ENCODE results near the gene MTMR11. TPM values are rescaled to one million over a fixed set of nuclear protein-coding genes. Genes with fewer than 3 reads are reported as not detected.

MTMR11 gene
- total and polyA plus RNA-seq, 2 donors (not counting 1 experiment from before 2014, with no cell fraction given), result 0.91 TPM; not detected in 1

- TF ChIP-seq EZH2 (IDR thresholded peaks at IDR 0.05; ENCODE audit: borderline replicate concordance, insufficient read depth, low read depth, low read length, poor library complexity, severe bottlenecking), result no peak
- TF ChIP-seq, protein P1, sequence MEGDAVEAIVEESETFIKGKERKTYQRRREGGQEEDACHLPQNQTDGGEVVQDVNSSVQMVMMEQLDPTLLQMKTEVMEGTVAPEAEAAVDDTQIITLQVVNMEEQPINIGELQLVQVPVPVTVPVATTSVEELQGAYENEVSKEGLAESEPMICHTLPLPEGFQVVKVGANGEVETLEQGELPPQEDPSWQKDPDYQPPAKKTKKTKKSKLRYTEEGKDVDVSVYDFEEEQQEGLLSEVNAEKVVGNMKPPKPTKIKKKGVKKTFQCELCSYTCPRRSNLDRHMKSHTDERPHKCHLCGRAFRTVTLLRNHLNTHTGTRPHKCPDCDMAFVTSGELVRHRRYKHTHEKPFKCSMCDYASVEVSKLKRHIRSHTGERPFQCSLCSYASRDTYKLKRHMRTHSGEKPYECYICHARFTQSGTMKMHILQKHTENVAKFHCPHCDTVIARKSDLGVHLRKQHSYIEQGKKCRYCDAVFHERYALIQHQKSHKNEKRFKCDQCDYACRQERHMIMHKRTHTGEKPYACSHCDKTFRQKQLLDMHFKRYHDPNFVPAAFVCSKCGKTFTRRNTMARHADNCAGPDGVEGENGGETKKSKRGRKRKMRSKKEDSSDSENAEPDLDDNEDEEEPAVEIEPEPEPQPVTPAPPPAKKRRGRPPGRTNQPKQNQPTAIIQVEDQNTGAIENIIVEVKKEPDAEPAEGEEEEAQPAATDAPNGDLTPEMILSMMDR (IDR thresholded peaks at IDR 0.05), result no peak
- POLR2A ChIA-PET, result interaction anchor here (0.7 kb wide), 1 partner anchor 88 kb away, joined by 4 read pairs; no protein-coding TSS in a partner anchor
- intact Hi-C loops (cut with micrococcal nuclease), result no loop called here
- WGBS (ENCODE audit: insufficient coverage), result 97% methylated on average over 6 of the region's 8 CpGs
- CTCF ChIA-PET, result no interaction called here
- Histone ChIP-seq H3K79me2 (ENCODE audit: control insufficient read depth, insufficient read depth, low read length) (peaks cover 1% of the 10 kb centered on the region), H3K4me3 (ENCODE audit: control extremely low read depth in 1 of 5, extremely low read depth in 1 of 5, insufficient read depth in 1 of 5, low read depth in 2 of 5, low read length in 4 of 5) (no peak overlapping the region), H3K27me3 (replicated peaks in 1 of 4; ENCODE audit: control extremely low read depth in 1 of 4, control insufficient read depth in 3 of 4, insufficient read depth in 4 of 4, low read length in 3 of 4) (peaks cover 0 to 23% (median 2%) of the 10 kb centered on the region in 4 experiments), H3K4me2 (replicated peaks; ENCODE audit: low read depth, low read length, poor library complexity, severe bottlenecking) (no peak overlapping the region), H3K9ac (ENCODE audit: low read length) (no peak overlapping the region), H2AFZ (ENCODE audit: insufficient read depth, low read depth, low read length, poor library complexity, severe bottlenecking) (no peak overlapping the region), H3K9me3 (ENCODE audit: control extremely low read depth in 1 of 3, control insufficient read depth in 2 of 3, insufficient read depth in 1 of 3, low read length in 2 of 3) (no peaks in the 10 kb centered on the region), H3K27ac (ENCODE audit: low read length in 2 of 2) (no peak overlapping the region), H3K4me1 (ENCODE audit: control insufficient read depth in 2 of 2, insufficient read depth in 2 of 2, low read length in 2 of 2) (peaks cover 7 to 8% of the 10 kb centered on the region in 2 donors), H4K20me1 (ENCODE audit: control insufficient read depth, insufficient read depth, low read length, poor library complexity, severe bottlenecking) (no peaks in the 10 kb centered on the region), H3K36me3 (replicated peaks in 1 of 2; ENCODE audit: control extremely low read depth in 1 of 2, control insufficient read depth in 1 of 2, extremely low read depth in 1 of 2, insufficient read depth in 2 of 2, low read length in 1 of 2) (no peaks in the 10 kb centered on the region)
- no peak for ATAC-seq (ENCODE audit: low read depth)
- H3K9me3 Mint-ChIP-seq (ENCODE audit: insufficient read depth), result no peaks in the 10 kb centered on the region
- peaks cover 50% of the 10 kb centered on the region for H3K27me3 Mint-ChIP-seq
- H3K4me3 Mint-ChIP-seq, result no peak overlapping the region
- H3K4me1 Mint-ChIP-seq, result peaks cover 13% of the 10 kb centered on the region
- DNase-seq, result no peak
- H3K27ac Mint-ChIP-seq, result no peak overlapping the region
Observed at GRCh38 chr1:149932474-149932873, 4.2 kb downstream of the MTMR11 start.

DNA sequence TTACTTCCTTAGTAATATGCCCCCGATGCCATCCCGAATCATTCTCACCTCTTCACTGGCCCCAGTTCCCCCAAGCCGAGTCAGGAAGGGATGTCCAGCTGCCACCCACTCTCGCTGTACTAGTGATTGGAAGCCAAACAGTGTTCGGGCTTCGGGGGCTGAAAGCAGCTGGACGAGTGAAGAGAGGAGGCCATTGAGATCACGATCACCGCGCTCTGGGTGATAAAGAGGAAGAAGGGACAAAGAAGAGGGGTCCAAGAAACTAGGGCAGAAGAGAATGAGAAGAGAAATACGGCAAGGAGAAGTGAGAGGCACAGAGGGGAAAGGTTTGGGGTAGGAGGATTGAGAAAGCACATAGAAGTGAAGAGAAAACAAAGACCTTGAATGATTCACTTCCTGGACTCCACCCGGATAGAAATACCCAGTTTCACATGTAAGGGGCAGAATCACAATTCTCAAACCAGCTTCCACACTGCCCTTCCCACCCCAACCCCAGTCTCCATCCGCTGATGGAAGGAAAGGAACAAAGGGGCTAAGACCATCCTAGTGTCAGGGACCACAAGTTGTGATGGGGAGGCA, 5.4 kb downstream of the MTMR11 start:
- no peak overlapping the region for H3K27ac Mint-ChIP-seq
- Histone ChIP-seq H3K4me2 (replicated peaks; ENCODE audit: low read depth, low read length, poor library complexity, severe bottlenecking) (no peak overlapping the region), H3K27me3 (replicated peaks in 1 of 4; ENCODE audit: control extremely low read depth in 1 of 4, control insufficient read depth in 3 of 4, insufficient read depth in 4 of 4, low read length in 3 of 4) (peaks cover 0 to 23% (median 2%) of the 10 kb centered on the region in 4 experiments), H4K20me1 (ENCODE audit: control insufficient read depth, insufficient read depth, low read length, poor library complexity, severe bottlenecking) (peaks cover 9% of the 10 kb centered on the region), H3K9ac (ENCODE audit: low read length) (no peak overlapping the region), H2AFZ (ENCODE audit: insufficient read depth, low read depth, low read length, poor library complexity, severe bottlenecking) (no peak overlapping the region), H3K36me3 (replicated peaks in 1 of 2; ENCODE audit: control extremely low read depth in 1 of 2, control insufficient read depth in 1 of 2, extremely low read depth in 1 of 2, insufficient read depth in 2 of 2, low read length in 1 of 2) (peaks cover 0 to 7% of the 10 kb centered on the region in 2 experiments), H3K4me3 (ENCODE audit: control extremely low read depth in 1 of 5, extremely low read depth in 1 of 5, insufficient read depth in 1 of 5, low read depth in 2 of 5, low read length in 4 of 5) (no peak overlapping the region), H3K9me3 (ENCODE audit: control extremely low read depth in 1 of 3, control insufficient read depth in 2 of 3, insufficient read depth in 1 of 3, low read length in 2 of 3) (no peaks in the 10 kb centered on the region), H3K4me1 (ENCODE audit: control insufficient read depth in 2 of 2, insufficient read depth in 2 of 2, low read length in 2 of 2) (peaks cover 14 to 18% of the 10 kb centered on the region in 2 donors), H3K27ac (ENCODE audit: low read length in 2 of 2) (no peak overlapping the region), H3K79me2 (ENCODE audit: control insufficient read depth, insufficient read depth, low read length) (peaks cover 13% of the 10 kb centered on the region)
- TF ChIP-seq EZH2 (IDR thresholded peaks at IDR 0.05; ENCODE audit: borderline replicate concordance, insufficient read depth, low read depth, low read length, poor library complexity, severe bottlenecking), result no peak
- TF ChIP-seq, protein P1 (IDR thresholded peaks at IDR 0.05), result no peak
- ATAC-seq (ENCODE audit: low read depth), result no peak
- H3K9me3 Mint-ChIP-seq (ENCODE audit: insufficient read depth), result no peaks in the 10 kb centered on the region
- 94% methylated on average over 11 of the region's 13 CpGs for WGBS (ENCODE audit: insufficient coverage)
- DNase-seq, result no peak
- intact Hi-C loops (cut with micrococcal nuclease), result no loop called here
- CTCF ChIA-PET, result interaction anchor here (1.0 kb wide), 1 partner anchor 31 kb away, joined by 3 read pairs; no protein-coding TSS in a partner anchor
- H3K4me1 Mint-ChIP-seq, result peaks cover 19% of the 10 kb centered on the region
- POLR2A ChIA-PET, result no interaction called here
- H3K27me3 Mint-ChIP-seq, result peaks cover 45% of the 10 kb centered on the region
- no peak overlapping the region for H3K4me3 Mint-ChIP-seq
